ENCODE data around the gene SDK1. TPM values are rescaled to one million over a fixed set of nuclear protein-coding genes. Genes with fewer than 3 reads are reported as not detected.
A peak's percentile ranks its signal among the peaks of the same experiment; 100 is the strongest.
"Not testable (repeated sequence)": the region's sequence is repeated elsewhere in the genome, so short reads cannot be mapped to it uniquely, and the experiment has no call there.

SDK1 gene
- total RNA-seq, 1 donor from 2014 or later: 0.34 TPM

- DNase-seq: no peak
Observed at GRCh38 chr7:3927446-3928110, 626.5 kb downstream of the SDK1 start.

- DNase-seq: no peak
Observed at GRCh38 chr7:3928727-3929515, 627.9 kb downstream of the SDK1 start.

GRCh38 chr7:3931843-3932242 lies 630.8 kb downstream of the SDK1 start:
- no peak for DNase-seq

GRCh38 chr7:3937146-3937545 lies 636.1 kb downstream of the SDK1 start:
- DNase-seq: no peak

- DNase-seq: no peak
Observed at GRCh38 chr7:3937605-3938004, 636.6 kb downstream of the SDK1 start.

GRCh38 chr7:3941706-3942105 lies 640.7 kb downstream of the SDK1 start:
- DNase-seq: not testable (repeated sequence)

GRCh38 chr7:3942276-3942675 lies 641.2 kb downstream of the SDK1 start:
- no peak for DNase-seq

GRCh38 chr7:3942816-3943745 lies 642.0 kb downstream of the SDK1 start:
- DNase-seq: no peak

GRCh38 chr7:3943779-3944520 lies 642.9 kb downstream of the SDK1 start:
- no peak for DNase-seq

- DNase-seq: no peak
Observed at GRCh38 chr7:3949242-3949640, 648.2 kb downstream of the SDK1 start.

GRCh38 chr7:3950249-3950648 lies 649.2 kb downstream of the SDK1 start:
- no peak for DNase-seq

GRCh38 chr7:3951316-3952055 lies 650.4 kb downstream of the SDK1 start:
- no peak for DNase-seq

- no peak for DNase-seq
Observed at GRCh38 chr7:3953133-3953532, 652.1 kb downstream of the SDK1 start.

- DNase-seq: no peak
Observed at GRCh38 chr7:3953946-3954345, 652.9 kb downstream of the SDK1 start.

- no peak for DNase-seq
Observed at GRCh38 chr7:3955026-3955425, 654.0 kb downstream of the SDK1 start.

GRCh38 chr7:3955751-3956696 lies 655.0 kb downstream of the SDK1 start:
- peak; percentile 64 for DNase-seq

- DNase-seq: no peak
Observed at GRCh38 chr7:3956949-3957348, 655.9 kb downstream of the SDK1 start.

GRCh38 chr7:3957472-3958108 lies 656.5 kb downstream of the SDK1 start:
- no peak for DNase-seq

GRCh38 chr7:3958109-3958483 lies 657.0 kb downstream of the SDK1 start:
- no peak for DNase-seq

GRCh38 chr7:3959364-3959763 lies 658.3 kb downstream of the SDK1 start:
- DNase-seq: no peak

Measured in dermis blood vessel endothelial cell (primary cell).